ENCODE data around the gene MAST2. TPM values are rescaled to one million over a fixed set of nuclear protein-coding genes. Genes with fewer than 3 reads are reported as not detected.
"Not testable (repeated sequence)": the region's sequence is repeated elsewhere in the genome, so short reads cannot be mapped to it uniquely, and the experiment has no call there.

The MAST2 gene
- total RNA-seq, 4 donors from 2014 or later = 8.3 to 24.8 (median 14.5) TPM

GRCh38 chr1:45934947-45935346 lies 131.5 kb downstream of the MAST2 start:
- H3K4me3 ChIP-seq = no peak overlapping the region
- H3K27ac ChIP-seq = no peak overlapping the region
- DNase-seq = no peak
- H3K27me3 ChIP-seq = no peaks in the 10 kb centered on the region
- H3K9me3 ChIP-seq = no peaks in the 10 kb centered on the region
- 80 to 81% methylated on average over 3 of the region's 3 CpGs for WGBS, 2 donors
- H3K4me1 ChIP-seq = peaks cover 0 to 10% (median 0%) of the 10 kb centered on the region in 3 donors
- TF ChIP-seq CTCF (IDR thresholded peaks at IDR 0.05) (no peak), POLR2A (IDR thresholded peaks at IDR 0.05) (no peak)
- H3K36me3 ChIP-seq = no peaks in the 10 kb centered on the region
- intact Hi-C loops (cut with DNase I) = no loop called here

GRCh38 chr1:45938029-45938428 lies 134.6 kb downstream of the MAST2 start:
- Histone ChIP-seq H3K27ac (no peak overlapping the region), H3K4me3 (no peak overlapping the region), H3K4me1 (no peaks in the 10 kb centered on the region), H3K27me3 (no peaks in the 10 kb centered on the region), H3K9me3 (peaks cover 0 to 6% (median 0%) of the 10 kb centered on the region in 3 donors), H3K36me3 (no peaks in the 10 kb centered on the region)
- intact Hi-C loops (cut with DNase I) = no loop called here
- no peak for DNase-seq
- no peak for TF ChIP-seq POLR2A (IDR thresholded peaks at IDR 0.05)
- no peak for TF ChIP-seq CTCF (IDR thresholded peaks at IDR 0.05)

GRCh38 chr1:45942411-45942810 lies 139.0 kb downstream of the MAST2 start:
- peaks cover 0 to 6% (median 0%) of the 10 kb centered on the region in 3 donors for H3K9me3 ChIP-seq
- no peak overlapping the region for H3K27ac ChIP-seq
- no peak for DNase-seq
- H3K27me3 ChIP-seq = no peaks in the 10 kb centered on the region
- TF ChIP-seq CTCF (IDR thresholded peaks at IDR 0.05) (no peak), POLR2A (IDR thresholded peaks at IDR 0.05) (no peak)
- no peaks in the 10 kb centered on the region for H3K36me3 ChIP-seq
- peaks cover 0 to 23% (median 5%) of the 10 kb centered on the region in 3 donors for H3K4me1 ChIP-seq
- 80 to 96% methylated on average over 1 of the region's 1 CpG for WGBS, 2 donors
- H3K4me3 ChIP-seq = no peak overlapping the region
- intact Hi-C loops (cut with DNase I) = no loop called here

GRCh38 chr1:45943185-45943584 lies 139.8 kb downstream of the MAST2 start:
- no peaks in the 10 kb centered on the region for H3K36me3 ChIP-seq
- no peaks in the 10 kb centered on the region for H3K27me3 ChIP-seq
- intact Hi-C loops (cut with DNase I) = no loop called here
- H3K4me1 ChIP-seq = peaks cover 0 to 23% (median 5%) of the 10 kb centered on the region in 3 donors
- 0 to 50% methylated on average over 1 of the region's 1 CpG for WGBS, 2 donors
- TF ChIP-seq CTCF (IDR thresholded peaks at IDR 0.05) (no peak), POLR2A (IDR thresholded peaks at IDR 0.05) (no peak)
- no peak for DNase-seq
- no peak overlapping the region for H3K27ac ChIP-seq
- peaks cover 0 to 6% (median 4%) of the 10 kb centered on the region in 3 donors for H3K9me3 ChIP-seq
- H3K4me3 ChIP-seq = no peak overlapping the region

- no peak for DNase-seq
- Histone ChIP-seq H3K36me3 (no peaks in the 10 kb centered on the region), H3K27me3 (no peaks in the 10 kb centered on the region), H3K4me3 (no peak overlapping the region), H3K4me1 (peaks cover 0 to 23% (median 5%) of the 10 kb centered on the region in 3 donors), H3K9me3 (peaks cover 0 to 6% (median 4%) of the 10 kb centered on the region in 3 donors), H3K27ac (peak overlapping the region in 1 of 4 donors; percentile 1)
- WGBS, 2 donors = 12 to 35% methylated on average over 2 of the region's 2 CpGs
- intact Hi-C loops (cut with DNase I) = no loop called here
- TF ChIP-seq CTCF (IDR thresholded peaks at IDR 0.05) = no peak
These were observed 142.0 kb downstream of the MAST2 start for GRCh38 chr1:45945426-45945825.

GRCh38 chr1:45949462-45949861 lies 146.1 kb downstream of the MAST2 start:
- H3K27ac ChIP-seq; intact Hi-C loops (cut with DNase I); DNase-seq; H3K4me3 ChIP-seq; H3K27me3 ChIP-seq; H3K36me3 ChIP-seq; H3K9me3 ChIP-seq: not testable (repeated sequence)
- H3K4me1 ChIP-seq = peaks cover 5 to 60% (median 24%) of the 10 kb centered on the region in 3 donors
- 58 to 83% methylated on average over 2 of the region's 2 CpGs for WGBS, 2 donors

All from esophagus squamous epithelium (tissue), 5 donors.